ENCODE data around the gene SMIM30. TPM values are rescaled to one million over a fixed set of nuclear protein-coding genes. Genes with fewer than 3 reads are reported as not detected.
A peak's percentile ranks its signal among the peaks of the same experiment; 100 is the strongest.

Gene SMIM30
- total RNA-seq (2021; fragmentation: NEBNext Ultra II Directional; extraction: Animal tissue kit (Norgen Biotek cat#: 25700)) (48.4 and 49.7 TPM in 2 replicates), polyA plus RNA-seq (2011; rRNA removed) (16.5 and 35.2 TPM in 2 replicates), polyA minus RNA-seq (2011; rRNA and poly(A)+ RNA removed) (20.9 and 27.5 TPM in 2 replicates)
- polyA plus RNA-seq (2011; cell fraction: cytosol; rRNA removed) = 35.8 TPM
- polyA plus RNA-seq (2011; cell fraction: nucleus; rRNA removed) = 22.1 TPM
- 25.5 to 52.9 TPM (median 30.3 TPM) in 4 replicates for polyA plus RNA-seq (2012, experiment 1 of 2)
- polyA plus RNA-seq (2012, experiment 2 of 2) = 31.3 TPM
- 86.1 TPM for polyA plus RNA-seq (2013, experiment 1 of 2)
- 82.9 TPM for polyA plus RNA-seq (2013, experiment 2 of 2)
- polyA minus RNA-seq (2011; cell fraction: cytosol; rRNA and poly(A)+ RNA removed) = 11.7 TPM
- polyA minus RNA-seq (2011; cell fraction: nucleus; rRNA and poly(A)+ RNA removed) = 22.7 TPM
- long read RNA-seq, experiment 1, transcript SMIM30-202 (2 exons, 818 nt) = major isoform, 54 of 69 reads
- long read RNA-seq, experiment 1, transcript SMIM30-204 (3 exons, 962 nt) = minor isoform, 7 of 69 reads
- long read RNA-seq, experiment 1, partial matches to known transcripts = 0 of 69 reads
- long read RNA-seq, experiment 1, other reads (novel, unspliced or antisense) = 5 of 69 reads
- long read RNA-seq, experiment 2, transcript SMIM30-201 (3 exons, 1,070 nt) = major isoform, 26 of 35 reads
- long read RNA-seq, experiment 2, transcript SMIM30-204 (3 exons, 962 nt) = minor isoform, 6 of 35 reads
- long read RNA-seq, experiment 2, partial matches to known transcripts = 0 of 35 reads
- long read RNA-seq, experiment 2, other reads (novel, unspliced or antisense) = 2 of 35 reads

DNA sequence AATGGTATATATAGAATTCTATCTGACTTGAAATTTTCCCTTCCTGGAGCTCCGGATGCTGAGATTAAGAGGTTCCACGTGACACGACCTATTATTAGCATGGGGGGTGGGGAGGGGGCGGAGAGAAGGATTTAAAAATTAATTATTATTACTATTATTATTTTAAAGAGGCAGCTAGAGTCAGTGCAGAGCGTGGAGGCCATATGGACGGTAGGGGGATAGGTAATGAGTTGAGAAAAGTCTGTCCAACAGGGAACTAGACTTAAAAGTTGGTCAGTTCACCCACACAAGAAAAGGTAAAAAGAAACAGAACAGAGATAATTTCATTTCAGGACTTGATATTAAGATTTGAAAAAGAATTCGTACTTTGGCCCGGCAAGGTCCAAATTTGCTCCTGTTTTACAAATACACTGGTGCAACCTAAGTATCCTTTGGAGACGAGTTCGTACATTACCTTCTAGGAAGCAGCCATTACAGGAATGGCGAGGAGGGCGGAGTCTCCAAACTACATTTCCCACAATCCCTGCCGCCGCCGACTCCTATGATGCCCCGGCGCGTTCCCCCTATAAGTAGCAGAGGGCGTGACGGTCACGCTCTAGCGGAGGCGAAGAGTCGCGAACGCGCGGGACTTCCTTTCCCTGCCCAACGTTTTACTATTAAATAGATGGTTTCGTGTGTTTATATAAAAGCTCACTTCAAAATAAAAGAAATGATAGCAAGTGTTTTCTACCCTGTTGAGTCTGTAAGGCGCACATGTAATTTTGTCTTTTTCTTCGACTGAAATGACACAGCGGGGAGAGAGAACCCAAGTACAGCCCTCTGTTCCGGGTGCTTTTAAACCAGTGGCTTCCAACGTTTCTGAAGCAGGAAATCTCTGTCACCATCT, at the start of gene SMIM30:
Gene SMIM30 (minus strand): TSS at position 481 of the 886 bp plus-strand sequence. CDS start 976 bp downstream, outside the sequence.
- no peak within 1 kb of the TSS for H3K23ac ChIP-seq (ENCODE audit: insufficient read length)
- POLR2A ChIA-PET (ENCODE audit: partially characterized antibody) = interaction anchor here (0.7 kb wide), 1 partner anchor 35 kb away, joined by 3 read pairs; no protein-coding TSS in a partner anchor
- TF ChIP-seq TAF7 (optimal IDR thresholded peaks at IDR 0.05; ENCODE audit: borderline replicate concordance, low read depth, low read length) (peak; percentile 83), TEAD4 (IDR thresholded peaks at IDR 0.05; ENCODE audit: low read depth, low read length) (no peak), SIRT6 (IDR thresholded peaks at IDR 0.05; ENCODE audit: low read length) (no peak), USF2 (IDR thresholded peaks at IDR 0.05; ENCODE audit: low read length) (no peak), HDAC2 (IDR thresholded peaks at IDR 0.05; ENCODE audit: borderline replicate concordance in 1 of 2, low read depth in 2 of 2, low read length in 2 of 2) (peak; percentile 84 to 98; a peak in 2 of 4 replicates)

More for the DNA sequence above, at the start of gene SMIM30:
- no peak within 1 kb of the TSS for H2BK120ac ChIP-seq (replicated peaks; ENCODE audit: low read depth, low read length)
- no peaks in the 10 kb centered on the region; the same call in 1 of the 2 replicates for H3K23me2 ChIP-seq (ENCODE audit: low read depth, low read length)
- H2AFZ ChIP-seq (ENCODE audit: low read length) = peak within 1 kb of the TSS; percentile 85
- H3K79me2 ChIP-seq (ENCODE audit: control insufficient read depth in 1 of 2, insufficient read depth in 2 of 2, low read length in 2 of 2) = no peaks in the 10 kb centered on the region; a peak in 1 of 4 replicates
- no peak within 1 kb of the TSS for H3K4ac ChIP-seq (replicated peaks; ENCODE audit: insufficient read length, low read depth, low read length)
- H3K14ac ChIP-seq (ENCODE audit: insufficient read length) = no peak within 1 kb of the TSS
- H2BK12ac ChIP-seq (ENCODE audit: low read depth, low read length) = no peak within 1 kb of the TSS; the same call in 1 of the 2 replicates
- no peak within 1 kb of the TSS for H2BK15ac ChIP-seq (ENCODE audit: low read length)
- H3K9me3 ChIP-seq (ENCODE audit: insufficient read depth in 2 of 2, low read depth in 1 of 2, low read length in 1 of 2) = no peaks in the 10 kb centered on the region
- no peak within 1 kb of the TSS for H4K91ac ChIP-seq (replicated peaks; ENCODE audit: insufficient read length, low read length)
- H2BK20ac ChIP-seq (ENCODE audit: low read length) = no peak within 1 kb of the TSS
- H3K27ac ChIP-seq (ENCODE audit: low read depth, low read length) = 0 out of 2 replicates have a peak within 1 kb of the TSS, but pooled peaks have one; percentile 9
- H3K9ac ChIP-seq (replicated peaks in 1 of 4; ENCODE audit: extremely low read depth in 1 of 4, low read depth in 3 of 4, low read length in 3 of 4) = peak within 1 kb of the TSS in 3 of 4 experiments; percentile 39 to 70 (median 45); a peak in 2 of 7 replicates
- no peak within 1 kb of the TSS for H2AK5ac ChIP-seq (ENCODE audit: low read depth, low read length)
- no peak within 1 kb of the TSS for H4K5ac ChIP-seq (ENCODE audit: insufficient read length, low read depth, low read length)
- H4K20me1 ChIP-seq (replicated peaks in 1 of 2; ENCODE audit: control insufficient read depth in 1 of 2, insufficient read depth in 2 of 2, low read length in 2 of 2) = no peaks in the 10 kb centered on the region
- WGBS, 2 experiments (ENCODE audit: extremely low coverage in 1 of 2, insufficient coverage in 1 of 2, insufficient read length in 1 of 2, insufficient replicate concordance in 2 of 2, low coverage in 1 of 2, low lambda C conversion rate in 2 of 2, missing lambda C conversion rate in 1 of 2) = 2% methylated on average over 35 of the region's 35 CpGs; no CpG with 5 or more reads in 1 of the 2 experiments
- no peaks in the 10 kb centered on the region for H3K79me1 ChIP-seq (ENCODE audit: low read depth, low read length)
- CTCF ChIA-PET (ENCODE audit: partially characterized antibody) = interaction anchor here (0.7 to 1.0 kb wide), 2 partner anchors 19 to 88 kb away, joined by 4 to 5 read pairs; no protein-coding TSS in a partner anchor
- peaks cover 0 to 3% (median 2%) of the 10 kb centered on the region in 4 experiments; a peak in 3 of 7 replicates for H3K4me1 ChIP-seq (replicated peaks in 1 of 4; ENCODE audit: control insufficient read depth in 3 of 4, insufficient read depth in 4 of 4, low read length in 3 of 4)
- H3K36me3 ChIP-seq (ENCODE audit: control insufficient read depth in 2 of 4, insufficient read depth in 4 of 4, low read length in 3 of 4) = peaks cover 0 to 14% (median 2%) of the 10 kb centered on the region in 4 experiments; a peak in 2 of 8 replicates
- no peak within 1 kb of the TSS; the same call in 1 of the 2 replicates for H3K18ac ChIP-seq (ENCODE audit: extremely low read depth, low read length)
- H3K4me2 ChIP-seq (ENCODE audit: insufficient read depth in 1 of 2, low read depth in 2 of 2, low read length in 2 of 2) = peak within 1 kb of the TSS; percentile 56 to 58
- peaks cover 0 to 1% (median 0%) of the 10 kb centered on the region in 4 experiments; a peak in 1 of 7 replicates for H3K27me3 ChIP-seq (replicated peaks in 1 of 4; ENCODE audit: control insufficient read depth in 3 of 4, extremely low read depth in 1 of 4, insufficient read depth in 3 of 4, low read length in 3 of 4)
- H2BK5ac ChIP-seq (ENCODE audit: low read depth, low read length) = no peak within 1 kb of the TSS
- FAIRE-seq = peak; percentile 62
- H4K8ac ChIP-seq (ENCODE audit: extremely low read depth, insufficient read depth, low read length) = no peak within 1 kb of the TSS
- H3K56ac ChIP-seq (replicated peaks; ENCODE audit: insufficient read length, low read depth, low read length) = no peak within 1 kb of the TSS
- DNase-seq (ENCODE audit: low read depth in 1 of 2, low spot score in 2 of 2) = peak in 1 of 2 experiments; percentile 81
- H3K4me3 ChIP-seq (ENCODE audit: extremely low read depth in 1 of 4, insufficient read depth in 2 of 4, low read depth in 3 of 4, low read length in 4 of 4) = peak within 1 kb of the TSS; percentile 69 to 96 (median 78)

Measured in H1 (cell line).